GM18502 (cell line): ENCODE results near the gene ALPP.
"Not testable (repeated sequence)": the region's sequence is repeated elsewhere in the genome, so short reads cannot be mapped to it uniquely, and the experiment has no call there.

Experiments used
- ATAC-seq: cut with Tn5 transposase; IDR thresholded peaks from one replicate; pipeline ENCODE4 v1.9.1; 2021; ENCODE audit warnings: mild to moderate bottlenecking; ENCODE audit not compliant: unreplicated experiment, poor library complexity

Gene ALPP

GRCh38 chr2:232400256-232401015 lies 21.9 kb downstream of the ALPP start:
- no peak for ATAC-seq

GRCh38 chr2:232402518-232402917 lies 24.0 kb downstream of the ALPP start:
- ATAC-seq, result no peak

- ATAC-seq, result no peak
Observed at GRCh38 chr2:232405943-232406510, 27.5 kb downstream of the ALPP start.

- ATAC-seq, result no peak
Observed at GRCh38 chr2:232406556-232407310, 28.2 kb downstream of the ALPP start, which contains the start of gene ALPG. ALPG (plus strand) TSS chr2:232406844; CDS start chr2:232406895, 51 bp downstream.

- not testable (repeated sequence) for ATAC-seq
Observed at GRCh38 chr2:232407428-232408150, 29.0 kb downstream of the ALPP start.

GRCh38 chr2:232408269-232408668 lies 29.7 kb downstream of the ALPP start:
- ATAC-seq, result not testable (repeated sequence)

- not testable (repeated sequence) for ATAC-seq
Observed at GRCh38 chr2:232409617-232410016, 31.1 kb downstream of the ALPP start.

GRCh38 chr2:232410238-232410900 lies 31.8 kb downstream of the ALPP start:
- no peak for ATAC-seq

- ATAC-seq, result no peak
Observed at GRCh38 chr2:232411901-232412629, 33.5 kb downstream of the ALPP start.

- ATAC-seq, result no peak
Observed at GRCh38 chr2:232412986-232413385, 34.4 kb downstream of the ALPP start.

GRCh38 chr2:232415138-232415690 lies 36.7 kb downstream of the ALPP start:
- ATAC-seq, result no peak

- ATAC-seq, result no peak
Observed at GRCh38 chr2:232415736-232416520, 37.4 kb downstream of the ALPP start.

GRCh38 chr2:232416521-232417470 lies 38.2 kb downstream of the ALPP start:
- ATAC-seq, result no peak

GRCh38 chr2:232417489-232417888 lies 38.9 kb downstream of the ALPP start:
- no peak for ATAC-seq

GRCh38 chr2:232418056-232418455 lies 39.5 kb downstream of the ALPP start:
- ATAC-seq, result no peak

GRCh38 chr2:232418466-232419244 lies 40.1 kb downstream of the ALPP start:
- no peak for ATAC-seq
